Measurements from ENCODE around the gene DNAH17.
"Not testable (repeated sequence)": the region's sequence is repeated elsewhere in the genome, so short reads cannot be mapped to it uniquely, and the experiment has no call there.

Gene DNAH17

GRCh38 chr17:78523934-78524655 is 53.1 kb downstream of the DNAH17 start:
- DNase-seq, result no peak

- DNase-seq, result no peak
Observed at GRCh38 chr17:78522031-78522809, 55.0 kb downstream of the DNAH17 start.

GRCh38 chr17:78517421-78517820 is 59.8 kb downstream of the DNAH17 start:
- no peak for DNase-seq

GRCh38 chr17:78515480-78515879 is 61.7 kb downstream of the DNAH17 start:
- DNase-seq, result no peak

GRCh38 chr17:78514521-78514920 is 62.7 kb downstream of the DNAH17 start:
- DNase-seq, result no peak

- no peak for DNase-seq
Observed at GRCh38 chr17:78512976-78513375, 64.2 kb downstream of the DNAH17 start.

- no peak for DNase-seq
Observed at GRCh38 chr17:78510141-78511075, 66.8 kb downstream of the DNAH17 start.

- DNase-seq, result no peak
Observed at GRCh38 chr17:78507526-78507925, 69.7 kb downstream of the DNAH17 start.

- DNase-seq, result no peak
Observed at GRCh38 chr17:78506454-78507309, 70.5 kb downstream of the DNAH17 start.

- DNase-seq, result no peak
Observed at GRCh38 chr17:78504156-78504925, 72.9 kb downstream of the DNAH17 start.

- not testable (repeated sequence) for DNase-seq
Observed at GRCh38 chr17:78503388-78503787, 73.8 kb downstream of the DNAH17 start.

- no peak for DNase-seq
Observed at GRCh38 chr17:78502611-78503148, 74.5 kb downstream of the DNAH17 start.

- no peak for DNase-seq
Observed at GRCh38 chr17:78501241-78502036, 75.8 kb downstream of the DNAH17 start.

- no peak for DNase-seq
Observed at GRCh38 chr17:78500806-78501205, 76.4 kb downstream of the DNAH17 start.

GRCh38 chr17:78499715-78500540 is 77.3 kb downstream of the DNAH17 start:
- DNase-seq, result no peak

- DNase-seq, result no peak
Observed at GRCh38 chr17:78498848-78499247, 78.3 kb downstream of the DNAH17 start.

GRCh38 chr17:78497115-78497540 is 80.1 kb downstream of the DNAH17 start:
- peak; percentile 45 for DNase-seq

- no peak for DNase-seq
Observed at GRCh38 chr17:78496311-78496710, 80.9 kb downstream of the DNAH17 start.

- no peak for DNase-seq
Observed at GRCh38 chr17:78495634-78496033, 81.6 kb downstream of the DNAH17 start.
